Skeletal muscle tissue (tissue), 4 donors: Measurements from ENCODE around the gene PRAC1. TPM values are rescaled to one million over a fixed set of nuclear protein-coding genes. Genes with fewer than 3 reads are reported as not detected.

ENCODE experiments used
- H3K27ac ChIP-seq: one replicate; pipeline ENCODE4 v1.7.0; 2013; ENCODE audit warnings: mild to moderate bottlenecking, low read depth, low read length, inconsistent platforms
- H3K27me3 ChIP-seq, 3 donors: one replicate each; pipeline ENCODE4 v1.7.0; 2013; ENCODE audit warnings: low read length in 3 of 3; ENCODE audit not compliant: control insufficient read depth in 3 of 3, insufficient read depth in 3 of 3
- H3K36me3 ChIP-seq, 3 donors: one replicate each; pipeline ENCODE4 v1.7.0; 2013; ENCODE audit warnings: low read length in 3 of 3; ENCODE audit not compliant: control insufficient read depth in 3 of 3, insufficient read depth in 3 of 3
- H3K4me1 ChIP-seq, 3 donors: one replicate each; pipeline ENCODE4 v1.7.0; 2013; ENCODE audit warnings: low read length in 3 of 3, mild to moderate bottlenecking in 3 of 3; ENCODE audit not compliant: control insufficient read depth in 3 of 3, insufficient read depth in 3 of 3
- H3K4me3 ChIP-seq, 3 donors: one replicate each; pipeline ENCODE4 v1.7.0; 2013; ENCODE audit warnings: low read length in 3 of 3
- H3K9ac ChIP-seq, 3 donors: one replicate each; pipeline ENCODE4 v1.7.0; 2013; ENCODE audit warnings: low read length in 3 of 3, mild to moderate bottlenecking in 3 of 3, moderate library complexity in 2 of 3, low read depth in 1 of 3
- H3K9me3 ChIP-seq, 3 donors: one replicate each; pipeline ENCODE4 v1.7.0; 2013; ENCODE audit warnings: low read length in 3 of 3; ENCODE audit not compliant: control insufficient read depth in 3 of 3
- total RNA-seq: library from RNA; depleted of rRNA; stranded (reverse); fragments of >200 nt; gene quantifications from one replicate; pipeline ENCODE4 v1.2.3, GENCODE V29; 2014
- donor health status: Osteomylitis.

Gene PRAC1
- total RNA-seq, 1 donor from 2014 or later: not detected

DNA sequence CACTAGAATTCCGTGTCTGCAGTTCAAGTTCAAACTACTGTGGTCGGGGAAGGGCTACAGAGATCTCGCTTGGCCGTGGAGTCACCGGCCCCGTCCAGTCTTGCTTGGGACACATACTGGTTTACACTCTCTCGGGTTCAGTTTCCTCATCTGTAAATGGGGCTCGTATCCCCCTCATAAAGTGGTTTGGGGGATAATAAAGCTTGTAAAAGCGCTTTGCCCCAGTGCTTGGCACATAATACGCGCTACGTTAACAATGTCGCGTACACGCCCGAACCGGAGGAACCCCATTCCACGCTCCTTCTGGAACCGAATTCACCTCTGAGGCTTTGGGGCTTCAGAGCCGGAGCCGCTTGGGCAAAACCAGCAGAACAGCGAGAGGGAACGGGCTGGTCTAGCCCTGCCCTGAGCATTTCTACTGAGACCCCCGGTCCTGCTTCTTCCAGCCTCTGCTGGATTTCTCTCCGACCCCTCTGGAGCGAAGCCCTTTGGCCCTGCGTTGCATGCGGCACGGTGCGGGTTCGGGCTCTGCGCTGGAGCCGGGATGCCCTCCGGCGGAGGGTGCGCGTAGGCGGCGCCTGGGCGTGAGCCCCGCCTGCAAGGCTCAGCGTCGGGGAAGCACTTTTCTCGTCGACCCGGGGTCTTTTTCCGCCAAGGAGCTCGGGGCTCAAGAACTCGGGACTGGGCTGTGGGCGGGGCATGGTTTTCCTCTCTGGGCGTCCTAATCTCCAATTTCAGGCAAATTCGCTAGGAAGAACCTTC lies 32.4 kb upstream of the PRAC1 start:
- H3K4me3 ChIP-seq: no peak overlapping the region
- no peak overlapping the region for H3K27ac ChIP-seq
- H3K4me1 ChIP-seq: peaks cover 3 to 19% (median 18%) of the 10 kb centered on the region in 3 donors
- no peaks in the 10 kb centered on the region for H3K9me3 ChIP-seq
- no peaks in the 10 kb centered on the region for H3K36me3 ChIP-seq
- no peak overlapping the region for H3K9ac ChIP-seq
- H3K27me3 ChIP-seq: peaks cover 87 to 90% (median 89%) of the 10 kb centered on the region in 3 donors

DNA sequence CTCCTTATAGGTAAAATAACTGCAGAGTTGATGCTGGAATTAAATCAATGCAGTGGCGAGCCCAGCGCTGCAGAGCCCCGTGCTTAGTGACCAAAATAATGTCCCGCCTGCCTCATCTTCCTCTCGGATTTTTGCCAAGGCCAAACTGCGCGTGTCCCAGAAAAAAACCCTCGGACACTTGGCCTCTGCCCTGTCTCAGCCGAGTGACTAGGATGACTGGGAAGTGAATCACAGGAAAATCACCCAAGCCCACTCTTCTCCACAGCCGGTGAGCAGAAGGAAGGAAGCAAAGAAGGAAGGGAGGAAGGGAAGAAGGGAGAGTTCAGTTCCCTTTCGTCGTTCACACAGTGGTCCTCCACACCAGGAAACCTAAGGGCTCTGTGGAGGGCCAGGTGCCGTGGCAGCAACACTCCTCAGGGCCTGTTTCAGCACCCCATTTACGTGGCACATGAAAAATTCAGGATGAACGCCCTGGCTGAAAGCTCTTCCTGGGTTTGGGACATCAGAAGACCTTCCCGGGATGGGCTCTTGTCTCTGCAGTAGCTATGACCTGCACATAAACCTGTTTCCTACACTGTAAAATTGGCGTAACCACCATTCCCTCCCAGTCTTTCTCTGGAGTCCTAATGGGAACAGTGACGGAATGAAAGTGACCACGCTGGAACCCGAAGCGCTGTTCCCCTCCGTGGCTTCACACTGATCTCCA lies 31.6 kb upstream of the PRAC1 start:
- Histone ChIP-seq H3K4me3 (no peak overlapping the region), H3K27ac (no peak overlapping the region), H3K4me1 (peaks cover 3 to 19% (median 18%) of the 10 kb centered on the region in 3 donors), H3K9me3 (no peaks in the 10 kb centered on the region), H3K27me3 (peaks cover 89 to 94% (median 92%) of the 10 kb centered on the region in 3 donors), H3K9ac (no peak overlapping the region), H3K36me3 (no peaks in the 10 kb centered on the region)

DNA sequence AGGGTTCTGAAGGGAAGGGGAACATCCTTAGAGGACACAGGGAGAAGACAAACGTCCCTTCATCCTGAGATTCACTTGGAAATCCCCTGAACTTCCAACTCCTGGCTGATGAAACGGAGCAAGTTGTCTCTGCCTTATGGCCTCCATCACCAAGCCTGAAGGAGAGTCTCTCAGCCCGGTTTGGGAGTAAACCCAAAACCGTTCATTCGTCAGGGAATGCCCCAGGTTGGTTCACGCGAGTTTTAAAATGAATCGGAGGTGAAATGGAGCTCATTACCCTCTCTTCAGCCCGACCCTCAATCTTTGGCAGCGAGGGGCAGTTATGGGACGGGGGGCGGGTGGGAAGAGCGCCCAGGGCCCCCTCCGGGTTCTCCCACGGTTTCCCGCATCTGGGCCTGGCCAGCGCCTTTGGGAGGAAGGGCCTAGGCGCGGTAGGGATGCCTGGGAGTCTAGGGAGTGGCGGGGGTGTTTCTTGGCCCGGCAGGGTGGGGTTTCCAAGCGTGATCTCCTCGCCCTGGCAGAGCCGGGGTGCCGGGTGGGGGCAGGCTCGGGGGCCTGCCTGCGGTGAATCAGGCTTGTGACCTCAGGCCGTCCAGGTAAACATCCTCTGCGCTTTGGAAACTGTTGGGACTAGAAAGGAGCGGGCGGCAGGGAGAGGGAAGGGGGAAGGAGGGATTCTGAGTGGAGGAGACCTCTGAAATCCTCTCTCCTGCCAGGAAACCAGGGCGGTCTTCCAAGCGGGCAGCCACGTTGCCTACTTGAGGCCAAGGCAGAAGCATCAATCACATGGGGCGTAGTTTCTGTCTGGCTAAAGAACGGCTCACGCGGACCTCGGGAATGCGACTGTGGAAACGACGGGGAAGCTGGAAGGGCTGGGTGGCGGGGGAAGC lies 30.3 kb upstream of the PRAC1 start:
- Histone ChIP-seq H3K27ac (no peak overlapping the region), H3K9me3 (no peaks in the 10 kb centered on the region), H3K4me1 (peaks cover 3 to 19% (median 18%) of the 10 kb centered on the region in 3 donors), H3K27me3 (peaks cover 95 to 96% (median 96%) of the 10 kb centered on the region in 3 donors), H3K9ac (no peak overlapping the region), H3K4me3 (no peak overlapping the region), H3K36me3 (no peaks in the 10 kb centered on the region)

DNA sequence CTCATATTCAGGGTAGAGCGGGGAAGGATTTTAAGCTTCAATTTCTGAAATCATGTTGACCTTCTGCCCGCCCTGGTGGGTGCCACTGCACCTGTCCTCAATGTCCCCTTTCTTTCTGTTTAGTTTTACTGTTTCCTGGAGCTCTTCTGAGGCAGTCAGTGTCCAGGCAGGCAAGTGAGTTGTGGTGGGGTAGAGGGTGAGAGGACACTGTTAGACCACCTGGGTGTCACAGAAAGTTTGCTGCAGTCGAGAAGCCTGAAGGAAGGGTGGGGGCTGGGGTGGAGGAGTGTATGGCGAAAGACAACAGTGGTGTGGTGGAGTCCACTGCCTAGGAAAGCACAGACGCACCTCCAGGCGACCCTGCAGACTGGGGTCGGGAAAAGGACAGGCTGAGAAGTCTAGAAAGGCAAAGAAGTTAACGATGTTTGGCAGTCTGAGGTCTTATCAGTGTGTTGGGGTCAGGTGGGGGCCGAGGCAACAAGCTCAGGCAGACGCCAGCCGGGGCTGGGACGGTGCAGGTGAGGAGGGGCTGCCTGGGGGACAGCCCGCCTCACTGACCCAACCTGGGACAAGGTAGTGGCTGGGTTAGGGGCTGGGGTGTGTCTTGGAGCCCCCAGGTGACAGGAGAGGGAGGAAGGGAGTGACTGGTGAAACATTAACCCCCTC lies 29.5 kb upstream of the PRAC1 start:
- Histone ChIP-seq H3K27ac (no peak overlapping the region), H3K9ac (no peak overlapping the region), H3K4me1 (peaks cover 3 to 19% (median 18%) of the 10 kb centered on the region in 3 donors), H3K36me3 (no peaks in the 10 kb centered on the region), H3K9me3 (no peaks in the 10 kb centered on the region), H3K4me3 (no peak overlapping the region), H3K27me3 (peaks cover 95 to 96% (median 96%) of the 10 kb centered on the region in 3 donors)

- Histone ChIP-seq H3K36me3 (no peaks in the 10 kb centered on the region), H3K9me3 (no peaks in the 10 kb centered on the region), H3K9ac (no peak overlapping the region), H3K27ac (no peak overlapping the region), H3K27me3 (peaks cover 96 to 98% (median 96%) of the 10 kb centered on the region in 3 donors), H3K4me1 (peaks cover 3 to 19% (median 18%) of the 10 kb centered on the region in 3 donors), H3K4me3 (no peak overlapping the region)
These were observed 28.9 kb upstream of the PRAC1 start for GRCh38 chr17:48751172-48751571.

DNA sequence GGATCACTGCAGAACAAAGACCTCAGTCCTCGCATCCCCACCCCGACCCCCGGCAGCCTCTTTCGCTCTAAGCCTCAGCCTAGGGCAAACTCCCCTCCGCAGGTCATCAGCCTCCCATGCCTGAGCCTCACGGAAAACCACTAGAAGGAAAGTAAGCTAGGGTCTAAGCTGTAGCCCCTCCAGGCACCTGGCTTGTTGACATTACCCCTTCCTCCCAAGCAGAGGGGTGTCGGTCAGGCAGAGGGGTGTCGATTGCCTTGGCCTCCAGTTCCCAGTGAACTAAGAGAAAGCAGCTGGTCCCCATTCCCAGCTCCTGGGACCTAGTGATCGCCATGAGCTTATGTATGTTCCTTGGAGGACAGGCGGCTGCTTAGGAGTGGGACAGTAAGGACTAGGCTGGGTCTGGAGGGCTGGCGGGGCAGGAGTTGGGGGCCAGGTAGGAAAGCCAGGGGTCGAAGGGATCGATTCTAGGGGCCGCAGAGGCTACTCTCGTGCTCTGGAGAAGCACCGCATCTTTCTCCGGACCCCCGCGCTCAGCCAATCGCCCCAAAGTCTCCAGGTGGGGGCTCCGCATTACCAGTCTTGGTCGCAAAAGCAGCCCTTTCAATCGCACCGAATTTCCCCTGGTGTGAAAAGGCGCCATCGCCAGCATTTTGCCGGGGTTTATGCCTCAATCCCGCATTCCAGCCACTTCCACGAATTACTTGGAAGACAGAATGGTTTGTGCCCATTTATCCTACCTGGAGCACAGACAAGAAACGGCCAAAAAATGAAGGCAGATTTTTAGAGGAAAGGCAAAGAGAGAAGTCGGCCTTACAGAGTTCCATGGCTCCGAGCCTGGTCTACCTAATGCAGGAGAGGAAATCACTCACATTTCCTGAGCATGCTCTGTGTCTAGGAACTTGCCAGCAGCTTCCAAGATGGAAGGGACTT lies 27.6 kb upstream of the PRAC1 start:
- H3K9me3 ChIP-seq: no peaks in the 10 kb centered on the region
- no peak overlapping the region for H3K27ac ChIP-seq
- H3K36me3 ChIP-seq: no peaks in the 10 kb centered on the region
- H3K4me1 ChIP-seq: peaks cover 3 to 16% (median 16%) of the 10 kb centered on the region in 3 donors
- peaks cover 96 to 98% (median 96%) of the 10 kb centered on the region in 3 donors for H3K27me3 ChIP-seq
- no peak overlapping the region for H3K4me3 ChIP-seq
- H3K9ac ChIP-seq: no peak overlapping the region

DNA sequence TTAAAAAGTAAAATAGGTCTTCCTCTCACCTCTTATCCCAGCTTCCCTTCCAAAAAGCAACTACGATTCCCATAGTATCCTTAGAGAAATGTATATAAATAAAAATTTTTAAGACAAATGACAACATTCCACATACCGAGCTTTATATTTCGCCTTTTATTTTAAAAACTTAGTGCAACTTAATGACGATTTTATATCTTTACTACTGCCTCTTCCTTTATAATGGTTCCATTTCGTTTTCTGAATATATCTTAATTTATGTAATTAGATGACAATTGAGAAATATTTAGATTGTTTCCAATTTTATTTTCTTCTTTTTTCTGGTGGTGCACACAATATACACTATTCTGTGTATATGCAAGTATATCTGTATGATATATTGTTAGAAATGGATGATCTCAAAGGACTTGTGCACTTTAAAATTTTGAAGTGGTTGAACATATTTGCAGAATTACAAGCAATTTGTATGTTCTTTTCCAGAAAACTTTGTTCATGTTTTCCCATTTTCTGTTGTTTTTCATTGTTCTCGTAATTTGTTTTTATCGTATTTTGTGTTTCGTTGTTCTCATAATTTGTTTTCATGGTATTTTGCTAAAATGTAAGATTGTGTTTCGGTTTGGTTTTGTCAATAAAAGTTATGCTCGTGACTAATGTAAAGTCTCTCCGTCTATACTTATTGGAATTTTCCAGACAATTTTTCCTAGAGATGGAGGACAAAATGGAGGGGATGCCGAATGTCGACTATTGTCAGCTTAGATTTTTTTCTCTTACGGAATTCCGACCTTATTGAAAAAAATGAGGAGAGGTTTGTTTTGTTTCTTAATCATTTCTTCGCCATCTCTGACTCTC lies 26.6 kb upstream of the PRAC1 start:
- Histone ChIP-seq H3K9me3 (no peaks in the 10 kb centered on the region), H3K36me3 (no peaks in the 10 kb centered on the region), H3K9ac (no peak overlapping the region), H3K27me3 (peaks cover 94 to 96% (median 95%) of the 10 kb centered on the region in 3 donors), H3K4me3 (no peak overlapping the region), H3K27ac (no peak overlapping the region), H3K4me1 (peaks cover 0 to 9% (median 8%) of the 10 kb centered on the region in 3 donors)
